UCSD-AML1 (cell line): ENCODE data around the gene NRBF2.
"Not testable (repeated sequence)": the region's sequence is repeated elsewhere in the genome, so short reads cannot be mapped to it uniquely, and the experiment has no call there.

Experiments used
- DNase-seq: peaks from one replicate; lab custom pipeline; 2025; ENCODE audit not compliant: unreplicated experiment; lab: John Stamatoyannopoulos, UW

The NRBF2 gene

GRCh38 chr10:63133056-63133820 is at the start of gene NRBF2:
NRBF2 (plus strand) TSS chr10:63133328; CDS start chr10:63133471, 143 bp downstream.
- DNase-seq, result peak; percentile 98

GRCh38 chr10:63083406-63083805 is 49.7 kb upstream of the NRBF2 start:
- not testable (repeated sequence) for DNase-seq

GRCh38 chr10:63083904-63084689 is 49.0 kb upstream of the NRBF2 start:
- DNase-seq, result peak; percentile 15

GRCh38 chr10:63084690-63085382 is 48.3 kb upstream of the NRBF2 start:
- DNase-seq, result no peak

- no peak for DNase-seq
Observed at GRCh38 chr10:63093227-63093626, 39.9 kb upstream of the NRBF2 start.

- DNase-seq, result no peak
Observed at GRCh38 chr10:63094405-63094804, 38.7 kb upstream of the NRBF2 start.

GRCh38 chr10:63094881-63095280 is 38.2 kb upstream of the NRBF2 start:
- DNase-seq, result no peak

- DNase-seq, result no peak
Observed at GRCh38 chr10:63099734-63100133, 33.4 kb upstream of the NRBF2 start.

- DNase-seq, result not testable (repeated sequence)
Observed at GRCh38 chr10:63101091-63101490, 32.0 kb upstream of the NRBF2 start.

- not testable (repeated sequence) for DNase-seq
Observed at GRCh38 chr10:63102279-63102883, 30.7 kb upstream of the NRBF2 start.

GRCh38 chr10:63103178-63103577 is 29.9 kb upstream of the NRBF2 start:
- DNase-seq, result not testable (repeated sequence)

GRCh38 chr10:63103971-63104409 is 29.1 kb upstream of the NRBF2 start:
- no peak for DNase-seq

- DNase-seq, result no peak
Observed at GRCh38 chr10:63105225-63106110, 27.7 kb upstream of the NRBF2 start.

- no peak for DNase-seq
Observed at GRCh38 chr10:63106111-63106755, 26.9 kb upstream of the NRBF2 start.

GRCh38 chr10:63107943-63108437 is 25.1 kb upstream of the NRBF2 start:
- no peak for DNase-seq

- DNase-seq, result no peak
Observed at GRCh38 chr10:63110940-63111339, 22.2 kb upstream of the NRBF2 start.

- no peak for DNase-seq
Observed at GRCh38 chr10:63114031-63114814, 18.9 kb upstream of the NRBF2 start.

- no peak for DNase-seq
Observed at GRCh38 chr10:63115732-63116383, 17.3 kb upstream of the NRBF2 start.
